ENCODE measurements around the gene RNF5. TPM values are rescaled to one million over a fixed set of nuclear protein-coding genes. Genes with fewer than 3 reads are reported as not detected.

RNF5 gene
- total RNA-seq, 1 experiment from 2014 or later = 45.9 TPM

DNA sequence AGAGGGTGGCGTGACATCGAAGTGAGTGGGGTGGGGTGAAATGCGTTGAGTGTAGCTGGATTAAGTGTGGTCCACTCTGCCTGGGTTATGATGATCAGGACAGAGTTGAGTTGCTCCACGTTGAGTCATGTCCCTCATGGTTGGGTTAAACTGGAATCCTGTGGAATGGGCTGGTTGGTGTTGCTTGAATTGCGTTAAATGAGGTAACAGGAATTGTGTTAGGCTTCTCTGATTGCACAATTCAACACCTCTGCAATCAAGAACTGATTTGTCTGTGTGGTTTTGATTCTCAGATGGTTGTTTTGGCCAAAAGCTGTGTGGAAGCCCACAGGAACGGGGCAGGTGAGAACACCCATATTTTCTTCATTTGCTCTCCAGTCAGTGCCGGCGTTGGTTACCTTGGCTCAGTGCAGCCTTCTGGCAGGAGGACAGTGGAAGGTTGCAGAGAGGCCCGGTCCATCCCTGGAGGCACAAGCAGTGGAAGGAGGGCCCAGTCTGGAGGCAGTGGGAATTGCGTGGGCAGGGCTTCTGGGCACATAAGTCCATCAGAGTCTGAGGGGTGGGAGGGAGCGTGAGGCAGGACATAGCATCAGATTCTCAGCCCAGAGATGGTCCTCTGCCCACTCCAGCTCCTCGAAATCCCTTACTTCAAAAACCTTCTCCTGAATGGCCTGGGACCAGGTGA is 34.0 kb downstream of the RNF5 start:
- H3K4me1 ChIP-seq (ENCODE audit: control insufficient read depth in 1 of 2, insufficient read depth in 2 of 2, low read length in 2 of 2) = no peaks in the 10 kb centered on the region
- no peak overlapping the region for H3K4me2 ChIP-seq (ENCODE audit: low read length)
- TF ChIP-seq YY1 (IDR thresholded peaks at IDR 0.05; ENCODE audit: extremely low read depth, insufficient replicate concordance, low read depth, low read length) = no peak
- TF ChIP-seq EGR1 (IDR thresholded peaks at IDR 0.05; ENCODE audit: low read depth) = no peak
- no peak for TF ChIP-seq CBX3 (IDR thresholded peaks at IDR 0.05; ENCODE audit: low read depth)
- TF ChIP-seq, protein P1, sequence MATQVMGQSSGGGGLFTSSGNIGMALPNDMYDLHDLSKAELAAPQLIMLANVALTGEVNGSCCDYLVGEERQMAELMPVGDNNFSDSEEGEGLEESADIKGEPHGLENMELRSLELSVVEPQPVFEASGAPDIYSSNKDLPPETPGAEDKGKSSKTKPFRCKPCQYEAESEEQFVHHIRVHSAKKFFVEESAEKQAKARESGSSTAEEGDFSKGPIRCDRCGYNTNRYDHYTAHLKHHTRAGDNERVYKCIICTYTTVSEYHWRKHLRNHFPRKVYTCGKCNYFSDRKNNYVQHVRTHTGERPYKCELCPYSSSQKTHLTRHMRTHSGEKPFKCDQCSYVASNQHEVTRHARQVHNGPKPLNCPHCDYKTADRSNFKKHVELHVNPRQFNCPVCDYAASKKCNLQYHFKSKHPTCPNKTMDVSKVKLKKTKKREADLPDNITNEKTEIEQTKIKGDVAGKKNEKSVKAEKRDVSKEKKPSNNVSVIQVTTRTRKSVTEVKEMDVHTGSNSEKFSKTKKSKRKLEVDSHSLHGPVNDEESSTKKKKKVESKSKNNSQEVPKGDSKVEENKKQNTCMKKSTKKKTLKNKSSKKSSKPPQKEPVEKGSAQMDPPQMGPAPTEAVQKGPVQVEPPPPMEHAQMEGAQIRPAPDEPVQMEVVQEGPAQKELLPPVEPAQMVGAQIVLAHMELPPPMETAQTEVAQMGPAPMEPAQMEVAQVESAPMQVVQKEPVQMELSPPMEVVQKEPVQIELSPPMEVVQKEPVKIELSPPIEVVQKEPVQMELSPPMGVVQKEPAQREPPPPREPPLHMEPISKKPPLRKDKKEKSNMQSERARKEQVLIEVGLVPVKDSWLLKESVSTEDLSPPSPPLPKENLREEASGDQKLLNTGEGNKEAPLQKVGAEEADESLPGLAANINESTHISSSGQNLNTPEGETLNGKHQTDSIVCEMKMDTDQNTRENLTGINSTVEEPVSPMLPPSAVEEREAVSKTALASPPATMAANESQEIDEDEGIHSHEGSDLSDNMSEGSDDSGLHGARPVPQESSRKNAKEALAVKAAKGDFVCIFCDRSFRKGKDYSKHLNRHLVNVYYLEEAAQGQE (IDR thresholded peaks at IDR 0.05; ENCODE audit: low read depth) = no peak
- TF ChIP-seq, protein P2, sequence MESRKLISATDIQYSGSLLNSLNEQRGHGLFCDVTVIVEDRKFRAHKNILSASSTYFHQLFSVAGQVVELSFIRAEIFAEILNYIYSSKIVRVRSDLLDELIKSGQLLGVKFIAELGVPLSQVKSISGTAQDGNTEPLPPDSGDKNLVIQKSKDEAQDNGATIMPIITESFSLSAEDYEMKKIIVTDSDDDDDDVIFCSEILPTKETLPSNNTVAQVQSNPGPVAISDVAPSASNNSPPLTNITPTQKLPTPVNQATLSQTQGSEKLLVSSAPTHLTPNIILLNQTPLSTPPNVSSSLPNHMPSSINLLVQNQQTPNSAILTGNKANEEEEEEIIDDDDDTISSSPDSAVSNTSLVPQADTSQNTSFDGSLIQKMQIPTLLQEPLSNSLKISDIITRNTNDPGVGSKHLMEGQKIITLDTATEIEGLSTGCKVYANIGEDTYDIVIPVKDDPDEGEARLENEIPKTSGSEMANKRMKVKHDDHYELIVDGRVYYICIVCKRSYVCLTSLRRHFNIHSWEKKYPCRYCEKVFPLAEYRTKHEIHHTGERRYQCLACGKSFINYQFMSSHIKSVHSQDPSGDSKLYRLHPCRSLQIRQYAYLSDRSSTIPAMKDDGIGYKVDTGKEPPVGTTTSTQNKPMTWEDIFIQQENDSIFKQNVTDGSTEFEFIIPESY (IDR thresholded peaks at IDR 0.05; ENCODE audit: extremely low read depth, insufficient replicate concordance, low read length) = no peak
- no peak for TF ChIP-seq SP1 (IDR thresholded peaks at IDR 0.05; ENCODE audit: low read depth)
- no peak for TF ChIP-seq ZNF274 (IDR thresholded peaks at IDR 0.05; ENCODE audit: low read depth, low read length)
- H2AFZ ChIP-seq (ENCODE audit: low read depth, low read length, poor library complexity, severe bottlenecking) = no peak overlapping the region
- no peak for DNase-seq (ENCODE audit: low read depth, low spot score)
- H3K27me3 ChIP-seq (ENCODE audit: insufficient read depth, low read length) = no peaks in the 10 kb centered on the region
- intact Hi-C loops (cut with micrococcal nuclease) = no loop called here
- no peaks in the 10 kb centered on the region for H4K20me1 ChIP-seq (ENCODE audit: insufficient read depth)
- ChIA-PET RAD21 (ENCODE audit: low non-redundant PET in 1 of 2, low total read pairs in 2 of 2, uncharacterized antibody in 2 of 2, unreplicated experiment in 2 of 2) (no interaction called here), CTCF (no interaction called here), POLR2A (no interaction called here)
- H3K9ac ChIP-seq (ENCODE audit: low read length) = no peak overlapping the region
- H3K36me3 ChIP-seq (ENCODE audit: control insufficient read depth in 1 of 2, insufficient read depth in 2 of 2, low read length in 2 of 2) = no peaks in the 10 kb centered on the region
- H3K9me3 ChIP-seq (ENCODE audit: control insufficient read depth in 1 of 2, insufficient read depth in 1 of 2, low read depth in 1 of 2, low read length in 2 of 2) = no peaks in the 10 kb centered on the region
- no peak overlapping the region for H3K27ac ChIP-seq (ENCODE audit: low read depth, low read length)
- BruUV-seq (replicated peaks) = no TSS peak
- H3K79me2 ChIP-seq (ENCODE audit: insufficient read depth, low read length) = no peaks in the 10 kb centered on the region
- no peak for ATAC-seq
- H3K9me2 ChIP-seq (ENCODE audit: insufficient read depth) = no peaks in the 10 kb centered on the region
- no peak overlapping the region for H3K4me3 ChIP-seq (replicated peaks in 1 of 2; ENCODE audit: low read depth in 1 of 2, low read length in 2 of 2)
